Upper lobe of left lung (tissue), 6 donors: Measurements from ENCODE around the gene BCAS4. TPM values are rescaled to one million over a fixed set of nuclear protein-coding genes. Genes with fewer than 3 reads are reported as not detected.

ENCODE experiments used
- ATAC-seq, 2 donors: fragments of 200-7000 bp; cut with Tn5 transposase; one replicate each; pipeline ENCODE4 v1.9.1; 2022; ENCODE audit warnings: mild to moderate bottlenecking in 2 of 2, moderate library complexity in 2 of 2; ENCODE audit not compliant: low FRiP score in 2 of 2
- DNase-seq, 2 donors: peaks; one replicate each; pipeline ENCODE4 v3.0.0-alpha.2; 2019 to 2020
- H3K27ac ChIP-seq, 4 donors: fragments of 200-600 bp; sonication (generic); one replicate each; pipeline ENCODE4 v1.5.1; 2016 to 2019
- H3K27me3 ChIP-seq, 4 donors: fragments of 200-600 bp; sonication (generic); one replicate each; pipeline ENCODE4 v1.5.1; 2017 to 2019
- H3K36me3 ChIP-seq, 4 donors: fragments of 200-600 bp; sonication (generic); one replicate each; pipeline ENCODE4 v1.5.1; 2016 to 2019
- H3K4me1 ChIP-seq, 4 donors: fragments of 200-600 bp; sonication (generic); one replicate each; pipeline ENCODE4 v1.5.1; 2018 to 2019
- H3K4me3 ChIP-seq, 4 donors: fragments of 200-600 bp; sonication (generic); one replicate each; pipeline ENCODE4 v1.5.1; 2017 to 2019; ENCODE audit warnings: mild to moderate bottlenecking in 2 of 4, moderate library complexity in 1 of 4
- H3K9me3 ChIP-seq, 4 donors: fragments of 200-600 bp; sonication (generic); one replicate each; pipeline ENCODE4 v1.5.1; 2018 to 2019
- CTCF ChIP-seq, 6 experiments: fragments of 450-650 bp in 4 of 6; fragments of 200-600 bp in 2 of 6; sonication (generic) in 2 of 6; IDR thresholded peaks; one replicate each; pipeline ENCODE4 v1.5.1; 2016 to 2019; ENCODE audit warnings: antibody characterized with exemption in 6 of 6
- EP300 ChIP-seq, 4 donors: sonication (generic); formaldehyde crosslinking; IDR thresholded peaks; one replicate each; pipeline ENCODE4 v1.5.1; 2017; ENCODE audit warnings: antibody characterized with exemption in 4 of 4, control low read depth in 2 of 4
- POLR2A ChIP-seq, 4 donors: fragments of 450-650 bp; IDR thresholded peaks; one replicate each; pipeline ENCODE4 v1.5.1; 2016 to 2017; ENCODE audit warnings: antibody characterized with exemption in 4 of 4, mild to moderate bottlenecking in 2 of 4
- POLR2AphosphoS5 ChIP-seq, 2 donors: sonication (generic); formaldehyde crosslinking; IDR thresholded peaks; one replicate each; pipeline ENCODE4 v1.5.1; 2017; ENCODE audit warnings: antibody characterized with exemption in 2 of 2
- WGBS, 2 donors: methylation state at CpG; one replicate each; pipeline ENCODE4 v1.1.5; 2017 to 2018; 5-methylcytosine and 5-hydroxymethylcytosine counted together
- total RNA-seq, 6 donors: library from RNA; depleted of rRNA in 4 of 6; stranded (reverse); fragments of >200 nt in 4 of 6; gene quantifications; one replicate each; pipeline versions ENCODE4 v1.1.0 to v1.2.1, GENCODE V29; 2016 to 2021
- donor health status: DM: no; HTN: no; CAD: no; lungs with moderate emphysema.
- donor health status: DM: no; HTN: yes; CAD: no; lungs with severe emphysema.

BCAS4 gene
- total RNA-seq, 6 donors from 2014 or later = 2.3 to 12.3 (median 5.2) TPM

GRCh38 chr20:50866831-50867230 is 72.0 kb downstream of the BCAS4 start:
- H3K27me3 ChIP-seq = no peaks in the 10 kb centered on the region
- ATAC-seq (no peak), DNase-seq (no peak)
- WGBS, 2 donors = 80 to 84% methylated on average over 9 of the region's 9 CpGs
- no peak for TF ChIP-seq POLR2AphosphoS5 (IDR thresholded peaks at IDR 0.05)
- no peak for TF ChIP-seq EP300 (IDR thresholded peaks at IDR 0.05)
- no peak for TF ChIP-seq CTCF (IDR thresholded peaks at IDR 0.05)
- TF ChIP-seq POLR2A (IDR thresholded peaks at IDR 0.05) = no peak
- H3K4me3 ChIP-seq = no peak overlapping the region
- H3K36me3 ChIP-seq = no peaks in the 10 kb centered on the region
- H3K9me3 ChIP-seq = no peaks in the 10 kb centered on the region
- H3K4me1 ChIP-seq = no peaks in the 10 kb centered on the region
- no peak overlapping the region for H3K27ac ChIP-seq

- Histone ChIP-seq H3K27me3 (no peaks in the 10 kb centered on the region), H3K27ac (no peak overlapping the region), H3K9me3 (no peaks in the 10 kb centered on the region), H3K4me1 (no peaks in the 10 kb centered on the region), H3K4me3 (no peak overlapping the region), H3K36me3 (no peaks in the 10 kb centered on the region)
- no peak for TF ChIP-seq EP300 (IDR thresholded peaks at IDR 0.05)
- no peak for TF ChIP-seq CTCF (IDR thresholded peaks at IDR 0.05)
- no peak for TF ChIP-seq POLR2A (IDR thresholded peaks at IDR 0.05)
- TF ChIP-seq POLR2AphosphoS5 (IDR thresholded peaks at IDR 0.05) = no peak
- DNase-seq (no peak), ATAC-seq (no peak)
- 96 to 98% methylated on average over 6 of the region's 6 CpGs for WGBS, 2 donors
Measured at GRCh38 chr20:50867805-50868204, 72.9 kb downstream of the BCAS4 start.

- TF ChIP-seq POLR2AphosphoS5 (IDR thresholded peaks at IDR 0.05) = no peak
- no peak for TF ChIP-seq CTCF (IDR thresholded peaks at IDR 0.05)
- no peak for TF ChIP-seq EP300 (IDR thresholded peaks at IDR 0.05)
- H3K4me1 ChIP-seq = no peaks in the 10 kb centered on the region
- no peaks in the 10 kb centered on the region for H3K27me3 ChIP-seq
- no peak overlapping the region for H3K4me3 ChIP-seq
- ATAC-seq (no peak), DNase-seq (no peak)
- no peak overlapping the region for H3K27ac ChIP-seq
- 87 to 90% methylated on average over 10 to 11 of the region's 11 CpGs for WGBS, 2 donors
- no peaks in the 10 kb centered on the region for H3K9me3 ChIP-seq
- H3K36me3 ChIP-seq = no peaks in the 10 kb centered on the region
Measured at GRCh38 chr20:50868509-50869495, 73.9 kb downstream of the BCAS4 start.

GRCh38 chr20:50870561-50871161 is 75.8 kb downstream of the BCAS4 start:
- Histone ChIP-seq H3K4me1 (no peaks in the 10 kb centered on the region), H3K36me3 (no peaks in the 10 kb centered on the region), H3K27me3 (no peaks in the 10 kb centered on the region), H3K9me3 (no peaks in the 10 kb centered on the region), H3K27ac (no peak overlapping the region), H3K4me3 (no peak overlapping the region)
- no peak for TF ChIP-seq POLR2A (IDR thresholded peaks at IDR 0.05)
- no peak for TF ChIP-seq POLR2AphosphoS5 (IDR thresholded peaks at IDR 0.05)
- TF ChIP-seq EP300 (IDR thresholded peaks at IDR 0.05) = no peak
- no peak for TF ChIP-seq CTCF (IDR thresholded peaks at IDR 0.05)
- DNase-seq (peak in 1 of 2 donors; percentile 63), ATAC-seq (no peak)
- WGBS, 2 donors = 55 to 77% methylated on average over 2 to 19 of the region's 19 CpGs
